Activated T-helper 1 cell treated with Interleukin-2 at 50 U/mL for 16 hours (primary cell): ENCODE measurements around the gene CCDC187.

Experiments used
- DNase-seq: peaks from one replicate; pipeline ENCODE4 v3.0.0-alpha.2; 2020; ENCODE audit warnings: low read depth

Gene CCDC187

GRCh38 chr9:136311051-136312008 is 7.4 kb upstream of the CCDC187 start:
- DNase-seq = no peak

- DNase-seq = no peak
Observed at GRCh38 chr9:136310273-136311030, 6.6 kb upstream of the CCDC187 start.

- no peak for DNase-seq
Observed at GRCh38 chr9:136309806-136310220, 5.9 kb upstream of the CCDC187 start.

- no peak for DNase-seq
Observed at GRCh38 chr9:136309101-136309801, 5.4 kb upstream of the CCDC187 start.

- DNase-seq = no peak
Observed at GRCh38 chr9:136308702-136309053, 4.8 kb upstream of the CCDC187 start.

GRCh38 chr9:136308006-136308701 is 4.3 kb upstream of the CCDC187 start:
- no peak for DNase-seq

GRCh38 chr9:136307215-136307750 is 3.4 kb upstream of the CCDC187 start:
- DNase-seq = no peak

GRCh38 chr9:136306211-136307208 is 2.6 kb upstream of the CCDC187 start:
- DNase-seq = no peak

- no peak for DNase-seq
Observed at GRCh38 chr9:136305804-136306203, 1.9 kb upstream of the CCDC187 start.

GRCh38 chr9:136304981-136305380 is 1.1 kb upstream of the CCDC187 start:
- no peak for DNase-seq

GRCh38 chr9:136304456-136304855 is 562 bp upstream of the CCDC187 start:
- DNase-seq = no peak

- DNase-seq = no peak
Observed at GRCh38 chr9:136303066-136303824, 649 bp downstream of the CCDC187 start.

GRCh38 chr9:136302527-136302926 is 1.4 kb downstream of the CCDC187 start:
- no peak for DNase-seq

- DNase-seq = no peak
Observed at GRCh38 chr9:136300866-136301265, 3.0 kb downstream of the CCDC187 start.

GRCh38 chr9:136300016-136300545 is 3.8 kb downstream of the CCDC187 start:
- DNase-seq = no peak

- DNase-seq = no peak
Observed at GRCh38 chr9:136299541-136299940, 4.4 kb downstream of the CCDC187 start.

- no peak for DNase-seq
Observed at GRCh38 chr9:136299116-136299515, 4.8 kb downstream of the CCDC187 start.

- DNase-seq = no peak
Observed at GRCh38 chr9:136297766-136298735, 5.8 kb downstream of the CCDC187 start.
